Fibroblast of pulmonary artery (primary cell): ENCODE measurements around the gene NAT16.
"Not testable (repeated sequence)": the region's sequence is repeated elsewhere in the genome, so short reads cannot be mapped to it uniquely, and the experiment has no call there.

Source experiments
- DNase-seq: peaks from one replicate; pipeline ENCODE4 v3.0.0-alpha.2; 2010; ENCODE audit warnings: low read depth
- H3K4me3 ChIP-seq: replicated peaks from 2 replicates; pipeline ENCODE4 v1.5.1; 2011; ENCODE audit warnings: low read depth, mild to moderate bottlenecking, control low read depth, low read length, moderate library complexity
- TF ChIP-seq, protein P1 (sequence below): IDR thresholded peaks from 2 replicates; pipeline ENCODE4 v1.5.1; 2011; ENCODE audit warnings: mild to moderate bottlenecking, control low read depth, low read length, inconsistent platforms; ENCODE audit errors: missing control alignments

NAT16 gene

DNA sequence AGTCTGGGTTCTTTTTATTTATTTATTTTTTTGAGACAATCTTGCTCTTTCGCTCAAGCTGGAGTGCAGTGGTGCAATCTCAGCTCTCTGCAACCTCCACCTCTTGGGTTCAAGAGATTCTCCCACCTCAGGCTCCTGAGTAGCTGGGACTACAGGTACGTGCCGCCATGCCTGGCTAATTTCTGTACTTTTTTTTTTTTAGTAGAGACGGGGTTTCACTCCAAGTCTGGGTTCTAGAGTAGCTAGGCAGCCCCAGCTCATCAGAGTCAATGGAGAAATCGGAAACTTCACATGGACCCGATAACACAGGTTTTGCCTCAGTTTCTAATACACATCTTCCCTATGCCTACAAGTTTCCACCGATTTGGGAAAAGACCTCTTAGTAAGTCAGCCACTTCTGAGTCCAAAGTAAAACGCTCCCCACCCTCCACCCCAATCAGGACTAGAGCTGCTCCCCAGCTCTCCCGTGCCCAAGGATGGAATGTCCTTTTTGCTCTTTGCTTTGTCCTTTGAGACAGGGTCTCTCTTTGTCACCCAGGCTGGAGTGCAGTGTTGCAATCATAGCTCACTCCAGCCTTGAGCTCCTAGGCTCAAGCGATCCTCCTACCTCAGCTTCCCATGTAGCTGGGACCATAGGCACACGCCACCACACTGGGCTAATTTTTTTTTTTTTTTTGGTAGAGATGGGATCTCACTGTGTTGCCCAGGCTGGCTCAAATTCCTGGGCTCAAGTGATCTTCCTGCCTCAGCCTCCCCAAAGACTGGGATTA, 57.0 kb downstream of the NAT16 start:
- TF ChIP-seq, protein P1, sequence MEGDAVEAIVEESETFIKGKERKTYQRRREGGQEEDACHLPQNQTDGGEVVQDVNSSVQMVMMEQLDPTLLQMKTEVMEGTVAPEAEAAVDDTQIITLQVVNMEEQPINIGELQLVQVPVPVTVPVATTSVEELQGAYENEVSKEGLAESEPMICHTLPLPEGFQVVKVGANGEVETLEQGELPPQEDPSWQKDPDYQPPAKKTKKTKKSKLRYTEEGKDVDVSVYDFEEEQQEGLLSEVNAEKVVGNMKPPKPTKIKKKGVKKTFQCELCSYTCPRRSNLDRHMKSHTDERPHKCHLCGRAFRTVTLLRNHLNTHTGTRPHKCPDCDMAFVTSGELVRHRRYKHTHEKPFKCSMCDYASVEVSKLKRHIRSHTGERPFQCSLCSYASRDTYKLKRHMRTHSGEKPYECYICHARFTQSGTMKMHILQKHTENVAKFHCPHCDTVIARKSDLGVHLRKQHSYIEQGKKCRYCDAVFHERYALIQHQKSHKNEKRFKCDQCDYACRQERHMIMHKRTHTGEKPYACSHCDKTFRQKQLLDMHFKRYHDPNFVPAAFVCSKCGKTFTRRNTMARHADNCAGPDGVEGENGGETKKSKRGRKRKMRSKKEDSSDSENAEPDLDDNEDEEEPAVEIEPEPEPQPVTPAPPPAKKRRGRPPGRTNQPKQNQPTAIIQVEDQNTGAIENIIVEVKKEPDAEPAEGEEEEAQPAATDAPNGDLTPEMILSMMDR, result no peak
- peak overlapping the region; percentile 36 for H3K4me3 ChIP-seq
- no peak for DNase-seq

GRCh38 chr7:101121991-101122932, 57.8 kb downstream of the NAT16 start:
- peak; percentile 99 for DNase-seq
- TF ChIP-seq, protein P1, result no peak

GRCh38 chr7:101121631-101121990, 58.5 kb downstream of the NAT16 start:
- DNase-seq, H3K4me3 ChIP-seq: not testable (repeated sequence)

More at GRCh38 chr7:101121991-101122932, 57.8 kb downstream of the NAT16 start:
- H3K4me3 ChIP-seq, result peak overlapping the region; percentile 36
